ENCODE data around the gene ASAP3. TPM values are rescaled to one million over a fixed set of nuclear protein-coding genes. Genes with fewer than 3 reads are reported as not detected.
A peak's percentile ranks its signal among the peaks of the same experiment; 100 is the strongest.
"Not testable (repeated sequence)": the region's sequence is repeated elsewhere in the genome, so short reads cannot be mapped to it uniquely, and the experiment has no call there.

Gene ASAP3
- total RNA-seq, 1 donor from 2014 or later, result 16.7 TPM

- ATAC-seq, result no peak
- DNase-seq (ENCODE audit: low spot score), result no peak
Measured at GRCh38 chr1:23400324-23401114, 83.5 kb downstream of the ASAP3 start.

DNA sequence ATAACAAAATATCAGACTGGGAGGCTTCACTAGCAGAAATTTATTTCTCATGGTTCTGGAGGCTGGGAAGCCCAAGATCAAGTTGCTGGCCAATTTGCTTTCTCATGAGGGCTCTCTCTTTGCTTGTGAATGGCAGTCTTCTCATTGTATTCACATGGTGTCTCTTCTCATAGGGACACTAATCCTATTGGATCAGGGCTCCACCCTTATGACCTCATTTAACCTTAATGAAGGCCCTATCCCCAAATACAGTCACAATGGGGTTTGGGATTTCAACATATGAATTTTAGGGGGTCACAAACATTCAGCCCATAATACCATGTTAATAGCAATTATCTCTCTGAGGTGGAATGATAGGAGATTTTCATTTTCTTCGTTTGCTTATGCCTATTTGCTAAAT lies 84.8 kb downstream of the ASAP3 start:
- DNase-seq (ENCODE audit: low spot score), result no peak
- no peak for ATAC-seq

- DNase-seq (ENCODE audit: low spot score) (no peak), ATAC-seq (no peak)
Measured at GRCh38 chr1:23397908-23398307, 86.1 kb downstream of the ASAP3 start.

DNA sequence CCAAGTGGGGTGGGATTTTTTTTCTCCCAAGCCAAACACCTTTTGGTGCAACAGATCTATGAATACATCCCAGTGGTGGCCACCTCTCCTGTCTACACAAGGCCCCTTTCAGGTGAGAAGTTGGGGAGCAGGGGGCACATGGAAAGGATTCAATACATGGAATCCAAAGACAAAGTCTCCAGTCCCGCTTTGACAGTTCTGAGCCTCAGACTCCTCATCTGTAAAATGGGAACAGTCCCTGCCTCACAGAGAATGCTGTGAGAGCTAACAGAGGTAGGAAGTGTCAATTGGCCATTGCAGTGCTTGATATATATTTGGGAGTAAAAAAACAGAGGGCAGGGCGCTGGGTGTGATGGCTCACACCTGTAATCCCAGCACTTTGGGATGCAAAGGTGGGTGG lies 87.6 kb downstream of the ASAP3 start:
- no peak for DNase-seq (ENCODE audit: low spot score)

GRCh38 chr1:23395849-23396248 lies 88.1 kb downstream of the ASAP3 start:
- no peak for ATAC-seq
- no peak for DNase-seq (ENCODE audit: low spot score)

More for the DNA sequence above, 87.6 kb downstream of the ASAP3 start:
- ATAC-seq, result no peak

DNA sequence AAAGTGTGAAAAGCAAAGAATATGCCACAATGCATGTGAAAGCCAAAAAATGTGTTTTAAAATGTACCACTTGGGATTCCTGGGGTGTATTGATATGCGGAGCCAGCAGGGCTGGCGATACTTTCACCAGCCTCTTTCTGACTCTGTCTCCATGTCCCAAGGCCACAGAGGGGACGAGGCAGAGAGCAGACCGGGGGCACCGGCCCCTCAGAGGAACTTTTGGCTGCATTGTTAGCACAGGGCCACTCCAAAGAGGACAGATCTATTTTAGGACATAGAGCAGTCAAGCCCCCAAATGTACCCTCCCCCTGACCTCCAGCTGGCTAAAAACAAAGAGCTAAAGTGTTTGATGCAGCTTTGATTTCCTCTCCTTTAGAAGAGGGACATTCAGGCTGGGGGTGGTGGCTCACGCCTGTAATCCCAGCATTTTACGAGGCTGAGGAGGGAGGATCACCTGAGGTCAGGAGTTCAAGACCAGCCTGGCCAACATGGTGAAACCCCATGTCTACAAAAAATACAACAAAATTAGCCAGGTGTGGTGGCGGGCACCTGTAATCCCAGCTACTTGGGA lies 88.7 kb downstream of the ASAP3 start:
- ATAC-seq (no peak), DNase-seq (ENCODE audit: low spot score) (no peak)

DNA sequence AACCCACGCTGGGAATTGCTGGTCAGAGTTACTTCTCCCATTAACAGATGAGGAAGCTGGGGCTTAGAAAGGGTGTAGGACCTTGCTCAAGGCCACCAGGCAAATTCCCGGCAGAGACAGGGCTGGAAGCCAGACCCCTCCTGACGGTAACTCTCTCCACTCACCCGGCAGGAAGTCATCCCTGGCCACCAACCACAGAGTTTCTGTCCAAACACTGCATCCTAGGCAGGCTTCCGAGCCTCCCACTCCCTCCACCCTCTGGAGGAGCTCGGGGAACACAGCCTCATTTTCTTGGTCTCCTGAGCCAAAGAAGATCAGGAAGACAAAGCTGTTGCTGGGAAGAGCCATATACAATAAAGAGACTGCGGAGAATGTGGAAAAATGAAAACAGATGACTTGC lies 89.3 kb downstream of the ASAP3 start:
- DNase-seq (ENCODE audit: low spot score) (peak; percentile 59), ATAC-seq (peak; percentile 63)

DNA sequence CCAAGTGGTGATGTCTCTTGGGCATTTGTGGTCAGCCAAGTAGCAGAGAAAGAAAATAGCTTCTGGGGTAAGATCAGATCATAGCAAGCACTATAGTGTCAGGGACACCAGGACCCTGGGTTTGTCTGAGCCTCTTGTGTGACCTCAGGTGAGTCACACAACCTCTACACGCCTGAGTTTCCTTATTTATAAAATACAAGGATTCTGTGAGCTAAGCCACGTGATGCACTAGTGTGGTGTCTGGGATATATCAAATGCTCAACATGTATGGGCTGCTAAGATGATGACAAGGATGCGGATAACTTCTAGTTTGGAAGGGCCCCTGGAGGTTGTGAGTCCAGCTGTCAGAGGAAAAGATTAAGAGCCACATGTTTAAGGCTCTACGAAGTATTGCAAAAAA lies 89.8 kb downstream of the ASAP3 start:
- ATAC-seq (no peak), DNase-seq (ENCODE audit: low spot score) (no peak)

- ATAC-seq, result peak; percentile 12
Measured at GRCh38 chr1:23393706-23394105, 90.3 kb downstream of the ASAP3 start.

GRCh38 chr1:23392125-23392855 lies 91.7 kb downstream of the ASAP3 start:
- DNase-seq (ENCODE audit: low spot score) (no peak), ATAC-seq (peak; percentile 6)

More at GRCh38 chr1:23393706-23394105, 90.3 kb downstream of the ASAP3 start:
- no peak for DNase-seq (ENCODE audit: low spot score)

- no peak for ATAC-seq
- no peak for DNase-seq (ENCODE audit: low spot score)
Measured at GRCh38 chr1:23389837-23390321, 94.1 kb downstream of the ASAP3 start.

GRCh38 chr1:23387494-23387893 lies 96.5 kb downstream of the ASAP3 start:
- DNase-seq (ENCODE audit: low spot score), result no peak
- ATAC-seq, result no peak

DNA sequence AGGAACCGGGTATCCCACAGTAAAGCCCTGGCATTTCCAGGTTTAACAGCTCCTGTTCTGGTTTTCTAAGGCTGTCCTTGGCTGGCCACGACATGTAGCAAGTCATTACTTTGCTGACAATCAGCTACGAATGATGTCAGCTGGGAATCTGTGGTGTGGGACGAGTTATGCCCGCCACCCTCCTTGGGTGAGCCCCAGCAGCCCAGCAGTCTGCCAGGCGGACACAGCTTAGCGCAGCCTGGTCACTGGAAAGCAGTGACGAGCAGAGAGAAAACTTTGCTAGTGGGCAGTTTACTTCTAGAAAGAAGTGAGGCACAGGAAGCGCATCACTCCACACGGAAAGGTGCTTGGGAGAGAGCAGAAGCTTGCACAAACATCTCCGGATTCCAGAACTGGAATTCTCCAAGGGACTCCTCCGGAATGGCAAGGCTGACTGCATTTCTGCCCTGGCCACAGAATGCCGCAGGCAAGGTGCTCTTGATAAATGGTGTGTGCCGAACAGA lies 98.8 kb downstream of the ASAP3 start:
- DNase-seq (ENCODE audit: low spot score), result no peak
- ATAC-seq, result no peak

DNA sequence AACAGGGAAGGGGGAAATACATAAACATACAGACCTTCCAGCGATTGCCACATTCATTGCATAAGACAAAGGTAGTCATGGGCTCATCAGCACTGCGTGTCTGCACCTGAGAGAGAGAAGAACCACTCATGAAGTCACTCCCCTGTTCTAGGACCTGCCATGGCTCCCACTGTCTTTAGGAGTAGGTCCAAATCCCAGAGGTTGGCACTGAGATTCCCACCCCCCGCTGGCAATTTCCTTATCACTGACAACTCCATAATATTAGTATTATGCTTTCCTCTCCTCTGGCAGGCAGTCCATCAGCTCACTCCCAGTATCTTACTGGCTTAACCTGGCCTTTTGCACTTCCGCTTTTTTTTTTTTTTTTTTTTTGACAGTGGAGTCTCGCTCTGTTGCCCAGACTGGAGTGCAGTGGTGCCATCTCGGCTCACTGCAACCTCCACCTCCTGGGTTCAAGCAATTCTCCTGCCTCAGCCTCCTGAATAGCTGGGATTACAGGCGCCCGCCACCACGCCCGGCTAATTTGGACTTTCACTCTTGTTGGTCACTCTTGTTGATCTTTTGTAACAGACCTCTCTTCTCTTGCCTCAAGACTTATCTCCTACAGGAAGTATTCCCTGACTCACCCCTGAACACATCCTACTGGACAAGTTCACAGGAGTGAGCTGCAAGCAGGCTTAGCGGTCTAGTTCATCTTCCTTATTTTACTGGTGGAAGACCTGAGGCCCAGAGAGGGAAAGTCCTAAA lies 99.5 kb downstream of the ASAP3 start:
- DNase-seq (ENCODE audit: low spot score) (no peak), ATAC-seq (peak; percentile 7)

- DNase-seq (ENCODE audit: low spot score) (no peak), ATAC-seq (peak; percentile 11)
Measured at GRCh38 chr1:23383577-23384311, 100.2 kb downstream of the ASAP3 start.

DNA sequence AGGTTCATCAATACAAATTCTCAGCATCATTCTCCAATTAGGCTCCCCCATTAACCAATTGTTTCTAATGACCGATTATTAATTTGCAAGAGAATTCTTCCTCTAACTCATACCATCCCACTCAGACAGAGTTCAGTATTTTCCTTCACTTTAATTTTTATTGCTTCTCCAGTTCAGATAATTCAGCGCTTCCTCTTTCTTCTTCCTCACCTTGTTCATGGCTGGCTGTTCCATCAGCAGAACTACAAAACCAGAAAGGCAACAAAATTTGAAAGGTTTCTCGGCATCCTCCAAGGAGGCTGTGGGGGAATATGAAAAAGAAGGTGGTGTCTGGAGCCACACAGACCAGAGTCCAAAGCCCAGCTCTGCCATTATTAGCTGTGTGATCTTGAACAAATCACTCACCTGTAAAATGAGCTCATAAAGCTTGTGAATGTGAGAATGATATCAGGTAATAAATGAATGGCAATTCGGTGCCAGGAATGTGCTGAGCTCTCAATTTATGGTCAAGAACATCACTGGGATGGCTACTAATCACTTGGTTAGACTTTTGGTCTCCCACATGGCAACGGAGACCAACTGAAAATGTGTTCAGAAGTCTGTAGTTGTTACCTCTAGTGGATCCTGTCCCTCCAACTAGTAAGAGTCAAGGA lies 102.6 kb downstream of the ASAP3 start:
- no peak for DNase-seq (ENCODE audit: low spot score)

DNA sequence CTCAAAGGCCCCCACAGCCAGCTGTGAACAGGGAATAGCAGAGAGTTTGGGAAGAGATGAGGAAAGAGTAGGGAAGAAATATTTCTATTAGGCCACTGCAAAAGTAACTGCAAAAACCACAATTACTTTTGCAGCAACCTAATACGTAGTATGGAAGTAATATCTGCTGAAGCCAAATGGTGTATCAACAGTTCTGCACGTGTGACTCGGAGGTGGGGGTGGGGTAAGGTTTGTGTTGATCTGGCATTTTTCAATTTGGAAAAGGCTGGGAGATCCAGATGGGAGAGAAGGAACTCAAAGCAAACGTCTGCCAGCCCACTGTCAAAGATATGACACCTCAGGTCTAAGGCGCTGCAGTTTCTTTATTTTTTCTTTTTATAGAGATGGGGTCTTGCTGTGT lies 103.3 kb downstream of the ASAP3 start:
- no peak for ATAC-seq
- DNase-seq (ENCODE audit: low spot score), result no peak

More for the DNA sequence above, 102.6 kb downstream of the ASAP3 start:
- ATAC-seq, result no peak

DNA sequence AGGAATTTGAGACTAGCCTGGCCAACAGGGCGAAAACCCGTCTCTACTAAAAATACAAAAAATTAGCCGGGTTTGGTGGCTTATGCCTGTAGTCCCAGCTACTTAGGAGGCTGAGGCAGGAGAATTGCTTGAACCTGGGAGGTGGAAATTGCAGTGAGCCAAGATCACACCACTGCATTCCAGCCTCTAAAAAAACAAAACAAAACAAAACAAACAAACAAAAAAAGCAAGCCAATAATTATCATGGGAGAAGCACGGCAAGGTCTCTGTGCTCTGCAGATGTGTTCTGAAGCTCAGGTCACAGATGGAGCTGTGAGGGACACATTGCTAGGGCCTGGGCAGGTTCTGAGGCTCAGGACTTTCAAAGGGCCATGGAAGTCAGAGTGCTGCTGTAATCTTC lies 103.7 kb downstream of the ASAP3 start:
- not testable (repeated sequence) for DNase-seq (ENCODE audit: low spot score); ATAC-seq

All from left lobe of liver (tissue), 2 donors.